B cell (primary cell): ENCODE results near the gene CBLB. TPM values are rescaled to one million over a fixed set of nuclear protein-coding genes. Genes with fewer than 3 reads are reported as not detected.

Experiments
- ATAC-seq: fragments of 200-7000 bp; cut with Tn5 transposase; one replicate; pipeline ENCODE4 v1.10.0; 2021; ENCODE audit warnings: low read depth, mild to moderate bottlenecking, moderate number of reproducible peaks, moderate library complexity
- CTCF ChIA-PET: fragments of 350-600 bp; sonication (Branson Sonifier 250); formaldehyde crosslinking; loops from one replicate; lab custom pipeline; 2021; ENCODE audit warnings: antibody characterized with exemption, inconsistent platforms; lab: Charles Lee
- POLR2A ChIA-PET: fragments of 350-600 bp; sonication (Branson Sonifier 250); formaldehyde crosslinking; loops from one replicate; lab custom pipeline; 2021; ENCODE audit warnings: antibody characterized with exemption; lab: Charles Lee
- DNase-seq: peaks from one replicate; pipeline ENCODE4 v3.0.0; 2013
- H2AFZ ChIP-seq: 2 replicates; pipeline ENCODE4 v1.6.1; 2012; ENCODE audit warnings: mild to moderate bottlenecking, low read depth, low read length; ENCODE audit not compliant: insufficient read depth, poor library complexity, severe bottlenecking
- H3K27ac ChIP-seq, 2 donors: 1 replicate in 1 of 2; 2 replicates in 1 of 2; pipeline ENCODE4 v1.5.1; 2012 to 2013; ENCODE audit warnings: low read length in 2 of 2, mild to moderate bottlenecking in 2 of 2, moderate library complexity in 1 of 2
- H3K27me3 ChIP-seq, 4 experiments: fragments of 200-600 bp in 1 of 4; sonication (generic) in 1 of 4; replicated peaks in 1 of 4; 1 replicate in 2 of 4; 2 replicates in 2 of 4; pipeline versions ENCODE4 v1.6.1 to v1.7.0; 2013 to 2016; ENCODE audit warnings: low read length in 3 of 4, mild to moderate bottlenecking in 2 of 4, mixed read lengths in 1 of 4, moderate library complexity in 1 of 4; ENCODE audit not compliant: insufficient read depth in 4 of 4, control insufficient read depth in 3 of 4; ENCODE audit errors: control extremely low read depth in 1 of 4
- H3K36me3 ChIP-seq, 2 experiments: replicated peaks in 1 of 2; 1 replicate in 1 of 2; 2 replicates in 1 of 2; pipeline versions ENCODE4 v1.6.1 to v1.7.1; 2013; ENCODE audit warnings: low read length in 1 of 2; ENCODE audit not compliant: insufficient read depth in 2 of 2, control insufficient read depth in 1 of 2; ENCODE audit errors: control extremely low read depth in 1 of 2, extremely low read depth in 1 of 2
- H3K4me1 ChIP-seq, 2 donors: fragments of 200-600 bp in 1 of 2; sonication (generic) in 1 of 2; 1 replicate in 1 of 2; 2 replicates in 1 of 2; pipeline versions ENCODE4 v1.5.1 to v1.6.1; 2013 to 2017; ENCODE audit warnings: low read length in 2 of 2; ENCODE audit not compliant: control insufficient read depth in 2 of 2, insufficient read depth in 2 of 2
- H3K4me2 ChIP-seq: replicated peaks from 2 replicates; pipeline ENCODE3; 2012; ENCODE audit warnings: mild to moderate bottlenecking, low read depth, low read length; ENCODE audit not compliant: poor library complexity, severe bottlenecking
- H3K4me3 ChIP-seq, 5 experiments: fragments of 200-600 bp in 1 of 5; sonication (generic) in 1 of 5; 1 replicate in 3 of 5; 2 replicates in 2 of 5; pipeline versions ENCODE4 v1.5.1 to v1.7.0; 2011 to 2016; ENCODE audit warnings: low read length in 4 of 5, mild to moderate bottlenecking in 4 of 5, low read depth in 2 of 5, control low read depth in 1 of 5, moderate library complexity in 1 of 5; ENCODE audit not compliant: insufficient read depth in 1 of 5; ENCODE audit errors: control extremely low read depth in 1 of 5, extremely low read depth in 1 of 5
- H3K79me2 ChIP-seq: fragments of 200-600 bp; sonication (generic); one replicate; pipeline ENCODE4 v1.6.0; 2016; ENCODE audit warnings: low read length; ENCODE audit not compliant: control insufficient read depth, insufficient read depth
- H3K9ac ChIP-seq: fragments of 200-600 bp; sonication (generic); 2 replicates; pipeline ENCODE4 v1.6.1; 2017; ENCODE audit warnings: mild to moderate bottlenecking, low read length, moderate library complexity
- H3K9me3 ChIP-seq, 3 donors: one replicate each; pipeline versions ENCODE4 v1.6.1 to v1.7.1; 2013; ENCODE audit warnings: low read length in 2 of 3; ENCODE audit not compliant: control insufficient read depth in 2 of 3, insufficient read depth in 1 of 3; ENCODE audit errors: control extremely low read depth in 1 of 3
- H4K20me1 ChIP-seq: 2 replicates; pipeline ENCODE4 v1.6.0; 2012; ENCODE audit warnings: mild to moderate bottlenecking, low read length; ENCODE audit not compliant: insufficient read depth, control insufficient read depth, poor library complexity, severe bottlenecking
- H3K27ac Mint-ChIP-seq: one replicate; pipeline ENCODE4 v1.8.0; 2021; ENCODE audit warnings: mixed read lengths
- H3K27me3 Mint-ChIP-seq: one replicate; pipeline ENCODE4 v1.8.0; 2021; ENCODE audit warnings: mixed read lengths
- H3K4me1 Mint-ChIP-seq: one replicate; pipeline ENCODE4 v1.8.0; 2021; ENCODE audit warnings: mixed read lengths
- H3K4me3 Mint-ChIP-seq: one replicate; pipeline ENCODE4 v1.8.0; 2021; ENCODE audit warnings: mixed read lengths
- H3K9me3 Mint-ChIP-seq: one replicate; pipeline ENCODE4 v1.8.0; 2022; ENCODE audit warnings: mixed read lengths; ENCODE audit not compliant: insufficient read depth
- CTCF ChIP-seq: fragments of 200-600 bp; IDR thresholded peaks from one replicate; pipeline ENCODE4 v1.8.0; 2022; ENCODE audit warnings: antibody characterized with exemption, mild to moderate bottlenecking
- EZH2 ChIP-seq: IDR thresholded peaks from 2 replicates; pipeline ENCODE4 v1.6.1; 2012; ENCODE audit warnings: borderline replicate concordance, low read depth, mild to moderate bottlenecking, moderate library complexity, low read length; ENCODE audit not compliant: insufficient read depth, poor library complexity, severe bottlenecking
- WGBS: methylation state at CpG from one replicate; pipeline ENCODE4 v1.1.5; 2013; ENCODE audit warnings: missing lambda C conversion rate; ENCODE audit not compliant: insufficient coverage; 5-methylcytosine and 5-hydroxymethylcytosine counted together
- intact Hi-C: fragments of 100-400 bp; cut with micrococcal nuclease; formaldehyde crosslinking; loops from one replicate; pipeline ENCODE4 v1.10.0; 2022
- polyA plus RNA-seq: library from polyadenylated mRNA; depleted of rRNA; stranded (reverse); fragments of >200 nt; gene quantifications from 2 replicates; pipeline ENCODE4 v1.2.3, GENCODE V29; 2012
- total RNA-seq, 2 donors: library from RNA; stranded (reverse); fragments of 120-200 nt in 1 of 2; gene quantifications; 1 replicate in 1 of 2; 2 replicates in 1 of 2; pipeline versions ENCODE4 v1.2.3 to v1.2.4, GENCODE V29; 2013 to 2022

Gene CBLB
- total and polyA plus RNA-seq, 2 donors (not counting 1 experiment from before 2014, with no cell fraction given): 19.0 to 135 TPM

- Histone ChIP-seq H3K27me3 (no peaks in the 10 kb centered on the region), H3K36me3 (peaks cover 2 to 5% of the 10 kb centered on the region in 2 experiments), H3K4me1 (peaks cover 23 to 33% of the 10 kb centered on the region in 2 donors), H3K9ac (no peak overlapping the region), H3K9me3 (no peaks in the 10 kb centered on the region), H3K27ac (no peak overlapping the region), H2AFZ (no peak overlapping the region), H3K79me2 (peaks cover 10% of the 10 kb centered on the region), H3K4me3 (no peak overlapping the region), H3K4me2 (no peak overlapping the region), H4K20me1 (no peaks in the 10 kb centered on the region)
- ATAC-seq (no peak), DNase-seq (no peak)
- H3K4me1 Mint-ChIP-seq: peaks cover 43% of the 10 kb centered on the region
- intact Hi-C loops: no loop called here
- H3K9me3 Mint-ChIP-seq: no peaks in the 10 kb centered on the region
- H3K4me3 Mint-ChIP-seq: no peak overlapping the region
- no peaks in the 10 kb centered on the region for H3K27me3 Mint-ChIP-seq
- no peak for TF ChIP-seq CTCF
- no peak for TF ChIP-seq EZH2
- no CpG with 5 or more reads among the region's 1 CpG for WGBS
- ChIA-PET CTCF (no interaction called here), POLR2A (no interaction called here)
- H3K27ac Mint-ChIP-seq: no peak overlapping the region
Observed at GRCh38 chr3:105747696-105748095, 121.1 kb downstream of the CBLB start.

- Histone ChIP-seq H3K4me1 (peaks cover 17 to 27% of the 10 kb centered on the region in 2 donors), H3K27me3 (no peaks in the 10 kb centered on the region), H3K27ac (no peak overlapping the region), H3K79me2 (peaks cover 10% of the 10 kb centered on the region), H3K36me3 (peaks cover 2 to 5% of the 10 kb centered on the region in 2 experiments), H3K9me3 (no peaks in the 10 kb centered on the region), H4K20me1 (no peaks in the 10 kb centered on the region), H3K9ac (no peak overlapping the region), H2AFZ (no peak overlapping the region), H3K4me2 (no peak overlapping the region), H3K4me3 (no peak overlapping the region)
- H3K27me3 Mint-ChIP-seq: no peaks in the 10 kb centered on the region
- TF ChIP-seq CTCF (no peak), EZH2 (no peak)
- WGBS: no CpG with 5 or more reads among the region's 3 CpGs
- H3K4me1 Mint-ChIP-seq: peaks cover 37% of the 10 kb centered on the region
- intact Hi-C loops: no loop called here
- DNase-seq (no peak), ATAC-seq (no peak)
- H3K27ac Mint-ChIP-seq: no peak overlapping the region
- no peak overlapping the region for H3K4me3 Mint-ChIP-seq
- ChIA-PET CTCF (no interaction called here), POLR2A (no interaction called here)
- H3K9me3 Mint-ChIP-seq: no peaks in the 10 kb centered on the region
Observed at GRCh38 chr3:105747060-105747541, 121.7 kb downstream of the CBLB start.
